GM19099 (cell line): ENCODE data around the gene CLPTM1L.

Source experiments
- POLR2A ChIP-seq: IDR thresholded peaks from 3 replicates; pipeline ENCODE4 v1.6.1; 2011; ENCODE audit warnings: low read depth; ENCODE audit not compliant: insufficient read length; ENCODE audit errors: extremely low read depth

The CLPTM1L gene

DNA sequence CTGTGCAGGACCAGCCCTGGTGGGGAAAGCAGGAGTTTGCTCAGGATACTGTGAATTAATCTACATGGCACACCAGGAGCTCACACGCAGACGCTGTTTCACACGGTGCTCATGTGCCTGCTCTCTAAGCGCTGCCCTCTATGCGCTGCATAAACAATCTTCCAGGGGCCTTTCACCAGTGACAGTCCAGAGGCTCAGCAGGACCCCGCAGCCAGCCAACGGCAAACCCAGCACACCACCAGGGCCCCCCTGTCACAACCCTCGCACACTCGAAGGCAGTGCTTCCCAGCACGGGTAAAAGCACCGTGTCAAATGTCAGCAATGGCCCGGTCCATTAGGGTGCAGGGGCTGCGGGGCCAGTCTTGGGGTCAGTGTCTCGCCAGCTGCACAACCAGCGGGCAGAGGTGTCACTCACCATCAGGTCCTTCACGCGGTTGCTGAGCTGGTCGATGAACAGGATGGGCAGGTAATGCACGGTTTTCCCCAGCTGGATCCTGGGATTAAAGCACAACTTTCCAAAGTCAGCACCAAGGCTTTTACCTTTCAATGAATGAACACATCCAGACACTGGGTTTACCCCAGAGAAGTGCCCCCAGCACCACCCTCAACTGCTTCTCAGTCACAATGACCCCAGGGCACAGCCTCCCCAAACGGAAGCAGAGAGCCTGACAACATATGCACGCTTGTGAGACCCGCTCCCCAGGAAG lies 7.3 kb downstream of the CLPTM1L start:
- no peak for TF ChIP-seq POLR2A

DNA sequence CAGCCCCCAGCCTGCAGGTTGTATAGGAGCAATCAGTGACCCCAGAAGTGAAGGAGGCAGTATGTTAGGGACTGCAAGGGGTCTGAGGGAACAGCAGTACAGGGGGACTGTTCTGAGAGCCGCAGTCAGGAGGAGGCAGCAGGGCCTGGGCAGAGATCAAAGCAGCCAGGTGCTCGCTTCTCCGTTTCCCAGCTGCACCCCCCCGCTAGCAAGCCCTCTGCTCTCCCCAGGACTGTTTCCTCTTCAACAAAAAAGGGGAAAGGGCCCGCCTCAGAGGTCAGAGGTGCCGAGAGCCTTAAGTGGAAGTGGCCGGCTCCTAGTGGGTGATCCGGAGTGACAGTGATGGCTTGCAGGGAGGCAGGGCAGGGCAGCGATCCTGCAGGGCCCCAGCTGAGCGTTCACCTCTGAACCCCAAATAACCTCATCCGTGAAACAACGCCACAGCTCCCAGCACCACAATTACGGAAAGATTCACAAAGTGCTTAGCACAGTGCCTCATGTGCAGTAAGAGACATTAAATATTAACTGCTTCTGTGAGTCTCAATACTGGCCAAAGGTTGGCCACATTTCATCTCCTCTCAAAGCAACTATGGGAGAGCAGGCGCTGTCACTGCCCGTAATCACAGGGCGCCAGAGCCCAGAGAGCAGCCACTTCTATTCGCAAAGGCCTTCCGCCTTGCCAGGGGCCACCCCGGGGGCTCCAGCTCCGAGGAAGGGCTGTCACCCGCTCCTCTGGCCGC lies 8.0 kb downstream of the CLPTM1L start:
- TF ChIP-seq POLR2A, result no peak

DNA sequence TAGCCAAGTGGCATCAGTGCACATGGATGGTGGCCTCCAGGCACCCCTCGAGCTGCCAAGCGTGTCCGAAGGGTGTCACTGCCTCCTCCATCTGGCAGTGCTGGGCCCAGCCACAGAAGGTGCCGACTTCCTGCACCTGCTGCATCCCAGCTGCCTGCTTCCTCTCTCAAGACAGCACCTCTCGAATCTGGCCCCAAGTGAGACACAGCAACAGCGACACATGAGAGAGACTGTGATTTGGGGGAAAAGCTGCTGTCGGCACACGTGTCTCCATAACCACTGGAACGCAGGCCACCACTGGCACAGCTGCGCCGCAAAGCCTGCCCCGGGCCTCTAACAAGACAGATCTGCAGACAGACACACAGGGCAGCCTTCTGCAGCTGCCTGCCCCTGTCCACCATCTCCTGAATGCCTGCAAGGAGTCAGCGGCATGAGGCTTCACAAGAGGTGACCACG lies 8.8 kb downstream of the CLPTM1L start:
- TF ChIP-seq POLR2A, result no peak

- no peak for TF ChIP-seq POLR2A
These were observed 9.3 kb downstream of the CLPTM1L start for GRCh38 chr5:1335540-1336095.

GRCh38 chr5:1334831-1335539 lies 9.9 kb downstream of the CLPTM1L start:
- no peak for TF ChIP-seq POLR2A

DNA sequence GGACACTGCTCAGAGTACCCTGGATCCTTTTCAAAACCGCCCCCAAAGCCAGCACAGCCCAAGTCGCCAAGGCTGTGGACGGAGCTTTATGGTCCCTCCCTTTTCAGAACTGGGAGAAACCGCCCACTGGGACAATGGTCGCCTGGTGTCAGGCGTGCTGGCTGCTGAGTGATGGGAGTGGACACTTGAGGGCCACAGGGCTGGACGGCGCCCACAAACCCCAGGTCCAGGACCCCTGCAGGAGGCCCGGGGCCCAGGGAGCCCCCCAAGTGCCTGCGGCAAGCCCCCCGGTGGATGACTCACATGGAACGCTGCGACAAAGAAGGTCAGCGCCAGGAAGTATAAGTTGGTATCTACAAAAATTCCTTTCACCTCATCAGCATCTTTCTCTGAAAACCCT lies 10.9 kb downstream of the CLPTM1L start:
- TF ChIP-seq POLR2A, result no peak

- no peak for TF ChIP-seq POLR2A
These were observed 12.4 kb downstream of the CLPTM1L start for GRCh38 chr5:1332461-1333001.

GRCh38 chr5:1331861-1332405 lies 13.0 kb downstream of the CLPTM1L start:
- TF ChIP-seq POLR2A, result no peak

GRCh38 chr5:1330847-1331831 lies 13.8 kb downstream of the CLPTM1L start:
- no peak for TF ChIP-seq POLR2A

GRCh38 chr5:1330146-1330846 lies 14.6 kb downstream of the CLPTM1L start:
- no peak for TF ChIP-seq POLR2A

DNA sequence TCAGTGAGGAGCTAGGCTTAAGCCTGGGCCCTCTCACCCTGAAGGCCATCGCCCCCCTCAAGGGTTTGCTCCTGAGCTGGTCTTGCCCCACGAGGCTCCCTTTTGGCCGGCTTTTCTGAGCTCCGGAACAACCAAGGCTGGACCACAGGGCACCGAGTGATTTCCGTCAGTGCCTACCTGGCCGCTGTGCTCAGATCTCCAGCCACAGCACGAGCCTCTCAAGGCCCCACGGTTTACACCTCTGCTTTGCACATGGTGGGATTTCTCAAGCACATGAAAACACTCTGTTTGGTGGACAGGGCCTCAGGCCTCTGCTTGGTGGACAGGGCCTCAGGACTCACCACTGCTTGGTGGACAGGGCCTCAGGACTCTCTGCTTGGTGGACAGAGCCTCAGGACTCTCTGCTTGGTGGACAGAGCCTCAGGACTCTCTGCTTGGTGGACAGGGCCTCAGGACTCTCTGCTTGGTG lies 15.8 kb downstream of the CLPTM1L start:
- no peak for TF ChIP-seq POLR2A

GRCh38 chr5:1325870-1326531 lies 18.9 kb downstream of the CLPTM1L start:
- TF ChIP-seq POLR2A, result no peak
